ENCODE data around the gene SMTN.
"Not testable (repeated sequence)": the region's sequence is repeated elsewhere in the genome, so short reads cannot be mapped to it uniquely, and the experiment has no call there.

The SMTN gene

GRCh38 chr22:31073545-31074145 is 7.5 kb upstream of the SMTN start:
- not testable (repeated sequence) for DNase-seq

GRCh38 chr22:31075961-31076360 is 5.2 kb upstream of the SMTN start:
- no peak for DNase-seq

- DNase-seq, result no peak
These were observed 3.4 kb upstream of the SMTN start for GRCh38 chr22:31077681-31078080.

GRCh38 chr22:31078389-31078788 is 2.7 kb upstream of the SMTN start:
- not testable (repeated sequence) for DNase-seq

GRCh38 chr22:31079095-31079642 is 1.9 kb upstream of the SMTN start:
- DNase-seq, result no peak

- no peak for DNase-seq
These were observed 812 bp upstream of the SMTN start for GRCh38 chr22:31080164-31080847.

GRCh38 chr22:31081963-31082605 is 966 bp downstream of the SMTN start:
- no peak for DNase-seq

- no peak for DNase-seq
These were observed 1.7 kb downstream of the SMTN start for GRCh38 chr22:31082606-31083376.

- no peak for DNase-seq
These were observed 2.3 kb downstream of the SMTN start for GRCh38 chr22:31083377-31083768.

- no peak for DNase-seq
These were observed 3.0 kb downstream of the SMTN start for GRCh38 chr22:31083923-31084810.

- DNase-seq, result peak; percentile 91
These were observed 3.8 kb downstream of the SMTN start for GRCh38 chr22:31084811-31085492.

- DNase-seq, result no peak
These were observed 4.3 kb downstream of the SMTN start for GRCh38 chr22:31085493-31085824.

GRCh38 chr22:31085928-31086327 is 4.8 kb downstream of the SMTN start:
- no peak for DNase-seq

GRCh38 chr22:31086703-31087330 is 5.7 kb downstream of the SMTN start:
- no peak for DNase-seq

- no peak for DNase-seq
These were observed 6.7 kb downstream of the SMTN start for GRCh38 chr22:31087744-31088215.

GRCh38 chr22:31088233-31088986 is 7.3 kb downstream of the SMTN start:
- DNase-seq, result no peak

- DNase-seq, result no peak
These were observed 8.3 kb downstream of the SMTN start for GRCh38 chr22:31089160-31090100.

GRCh38 chr22:31090217-31091085 is 9.3 kb downstream of the SMTN start:
- DNase-seq, result no peak

Measured in activated CD4-positive, CD25-positive, alpha-beta regulatory T cell treated with anti-CD3 and anti-CD28 coated beads, Interleukin-2, amount 50 U/mL, for 72 hours (primary cell).